H1 (cell line): ENCODE measurements around the gene PMS1. TPM values are rescaled to one million over a fixed set of nuclear protein-coding genes. Genes with fewer than 3 reads are reported as not detected.

Experiments
- ASH2L ChIP-seq: fragments of 200-600, 300-600 bp; sonication (generic); IDR thresholded peaks from one replicate; pipeline ENCODE4 v1.7.1; 2017; ENCODE audit warnings: low read length
- CEBPB ChIP-seq: IDR thresholded peaks from 2 replicates; pipeline ENCODE4 v1.6.1; 2012; ENCODE audit warnings: low read depth, low read length
- CHD1 ChIP-seq: IDR thresholded peaks from 2 replicates; pipeline ENCODE4 v1.6.1; 2012; ENCODE audit warnings: low read depth, low read length, improper control_type of control experiment
- CHD2 ChIP-seq: IDR thresholded peaks from 2 replicates; pipeline ENCODE4 v1.6.1; 2012; ENCODE audit warnings: low read length, improper control_type of control experiment
- CREB1 ChIP-seq: IDR thresholded peaks from 2 replicates; pipeline ENCODE4 v1.6.1; 2012; ENCODE audit warnings: inconsistent platforms
- CTBP2 ChIP-seq: IDR thresholded peaks from 2 replicates; pipeline ENCODE4 v1.7.0; 2011; ENCODE audit warnings: borderline replicate concordance, mild to moderate bottlenecking, moderate library complexity, mixed read lengths, low read length; ENCODE audit not compliant: insufficient read depth, insufficient read length
- CTCF ChIP-seq, 3 experiments: IDR thresholded peaks; 1 replicate in 2 of 3; 2 replicates in 1 of 3; pipeline versions ENCODE4 v1.5.1 to v1.6.1; 2011; ENCODE audit warnings: low read length in 3 of 3, mild to moderate bottlenecking in 3 of 3, inconsistent platforms in 2 of 3, low read depth in 1 of 3, moderate library complexity in 1 of 3; ENCODE audit not compliant: insufficient read depth in 1 of 3; ENCODE audit errors: control extremely low read depth in 1 of 3
- GTF2F1 ChIP-seq: IDR thresholded peaks from 2 replicates; pipeline ENCODE4 v1.6.1; 2012; ENCODE audit warnings: low read depth, low read length, improper control_type of control experiment, borderline replicate concordance
- KDM1A ChIP-seq: fragments of 200-600, 300-600 bp; sonication (generic); IDR thresholded peaks from 2 replicates; pipeline ENCODE4 v1.7.1; 2016; ENCODE audit warnings: mild to moderate bottlenecking, low read length, borderline replicate concordance
- KDM4A ChIP-seq: IDR thresholded peaks from one replicate; pipeline ENCODE4 v1.7.1; 2012; ENCODE audit warnings: low read depth, mild to moderate bottlenecking, moderate library complexity, low read length, inconsistent platforms; ENCODE audit not compliant: severe bottlenecking
- MAFK ChIP-seq: IDR thresholded peaks from 2 replicates; pipeline ENCODE4 v1.6.1; 2012; ENCODE audit warnings: low read depth, mild to moderate bottlenecking, improper control_type of control experiment, low read length
- NRF1 ChIP-seq: IDR thresholded peaks from 2 replicates; pipeline ENCODE4 v1.6.1; 2011; ENCODE audit warnings: mild to moderate bottlenecking, low read depth, low read length, improper control_type of control experiment
- POLR2AphosphoS5 ChIP-seq: IDR thresholded peaks from 2 replicates; pipeline ENCODE4 v1.6.1; 2011; ENCODE audit warnings: low read depth, low read length
- RAD21 ChIP-seq, 2 experiments: IDR thresholded peaks in 1 of 2; conservative IDR thresholded peaks in 1 of 2; 2 replicates each; pipeline ENCODE4 v1.6.1; 2011; ENCODE audit warnings: low read depth in 2 of 2, low read length in 2 of 2, improper control_type of control experiment in 1 of 2, inconsistent platforms in 1 of 2, mild to moderate bottlenecking in 1 of 2, moderate library complexity in 1 of 2
- RBBP5 ChIP-seq: IDR thresholded peaks from 2 replicates; pipeline ENCODE4 v1.7.1; 2012; ENCODE audit warnings: low read depth, mild to moderate bottlenecking, inconsistent platforms, low read length, moderate library complexity, borderline replicate concordance
- SP1 ChIP-seq: IDR thresholded peaks from 2 replicates; pipeline ENCODE4 v1.6.1; 2011; ENCODE audit warnings: low read depth, low read length
- TCF12 ChIP-seq: IDR thresholded peaks from 2 replicates; pipeline ENCODE4 v1.6.1; 2011; ENCODE audit warnings: low read depth, mild to moderate bottlenecking, low read length
- TEAD4 ChIP-seq: IDR thresholded peaks from 2 replicates; pipeline ENCODE4 v1.6.1; 2012; ENCODE audit warnings: low read depth, low read length, inconsistent platforms, mixed read lengths
- USF2 ChIP-seq: IDR thresholded peaks from 2 replicates; pipeline ENCODE4 v1.6.1; 2011; ENCODE audit warnings: low read length, improper control_type of control experiment
- YY1 ChIP-seq: IDR thresholded peaks from 2 replicates; pipeline ENCODE4 v1.6.1; 2011; ENCODE audit warnings: low read depth, mild to moderate bottlenecking, low read length
- polyA plus RNA-seq, 7 experiments: library from polyadenylated mRNA; depleted of rRNA in 3 of 7; stranded (reverse) in 5 of 7; unstranded in 2 of 7; fragments of >200 nt in 5 of 7; fragments of 200-250 nt in 2 of 7; gene quantifications; 1 replicate in 5 of 7; 2 replicates in 1 of 7; 4 replicates in 1 of 7; pipeline versions ENCODE4 v1.2.1 to v1.2.3, GENCODE V29; 2011 to 2013; ENCODE audit warnings: missing spikeins in 2 of 7, mixed read lengths in 2 of 7
- total RNA-seq: library from RNA; stranded (reverse); fragmentation: NEBNext Ultra II Directional; extraction: Animal tissue kit (Norgen Biotek cat#: 25700); gene quantifications from 2 replicates; pipeline ENCODE4 v1.2.1, GENCODE V29; 2021

PMS1 gene
- total and polyA plus RNA-seq, 2 of the 8 experiments (the other 6 are each of a cell fraction or from before 2014, with no cell fraction given), result 13.1 to 59.7 TPM

DNA sequence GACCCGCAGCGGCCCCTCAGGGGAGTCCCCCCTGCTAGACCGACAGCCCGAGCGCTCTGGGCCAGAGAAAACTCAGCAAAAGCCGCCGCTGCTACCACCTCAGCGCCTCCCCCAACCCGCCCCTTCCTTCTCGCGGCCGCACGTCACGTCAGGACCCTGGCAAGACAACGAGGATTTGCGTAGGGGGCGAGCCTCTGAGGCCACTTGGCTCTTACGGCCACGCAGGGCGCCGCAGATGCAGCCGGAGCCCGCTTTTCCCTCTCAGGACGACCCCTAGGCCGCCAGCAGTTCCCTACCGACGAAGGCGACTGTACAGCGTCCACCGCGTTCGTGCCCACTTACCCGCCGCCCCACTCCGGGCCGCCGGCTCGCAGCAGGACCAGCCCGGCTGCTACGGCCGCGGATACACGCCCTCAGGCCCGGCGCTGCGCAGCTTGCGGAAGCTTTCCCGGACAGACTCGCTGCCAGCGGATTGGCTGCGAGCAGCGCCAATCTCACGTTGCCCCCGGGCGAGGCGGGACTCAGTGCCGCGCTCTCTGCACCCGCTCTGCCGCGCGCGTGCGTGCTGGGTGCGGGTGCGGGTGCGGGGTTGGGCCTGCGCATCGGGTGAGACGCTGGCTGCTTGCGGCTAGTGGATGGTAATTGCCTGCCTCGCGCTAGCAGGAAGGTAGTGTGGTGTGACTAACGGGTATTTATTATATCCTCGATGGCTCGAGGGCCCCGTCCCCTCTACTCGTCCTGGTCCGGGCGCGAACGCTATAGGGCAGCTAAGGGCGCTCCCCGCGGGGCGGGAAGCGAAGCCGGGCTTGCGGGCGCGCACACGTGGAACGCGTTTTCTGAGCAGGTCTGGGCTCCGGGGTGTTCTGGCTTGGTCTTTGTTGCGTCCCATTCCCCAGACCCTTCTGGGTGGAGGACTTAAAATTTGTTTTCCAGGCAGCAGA, at the start of gene PMS1, which contains the start of gene ORMDL1 (continued):
- peak; percentile 49 for TF ChIP-seq NRF1
- TF ChIP-seq MAFK, result no peak
- TF ChIP-seq CEBPB, result no peak
- TF ChIP-seq GTF2F1, result 0 out of 2 replicates have a peak, but pooled peaks have one; percentile 46
- TF ChIP-seq CTBP2, result no peak
- peak; percentile 73 for TF ChIP-seq CREB1
- peak; percentile 97 for TF ChIP-seq ASH2L
- TF ChIP-seq POLR2AphosphoS5, result peak; percentile 98
- TF ChIP-seq CHD1, result no peak
- no peak; the same call in 1 of the 2 replicates for TF ChIP-seq RBBP5
- TF ChIP-seq YY1, result 0 out of 2 replicates have a peak, but pooled peaks have one; percentile 30
- TF ChIP-seq KDM1A, result peak; percentile 94; the same call in 1 of the 2 replicates
- no peak; the same call in 1 of the 2 replicates for TF ChIP-seq SP1
- no peak for TF ChIP-seq RAD21 (IDR thresholded peaks at IDR 0.05 in 1 of 2, conservative IDR thresholded peaks at IDR 0.05 in 1 of 2; ENCODE audit: low read depth in 2 of 2, low read length in 2 of 2)
- no peak for TF ChIP-seq TCF12
- peak; percentile 76 for TF ChIP-seq CHD2
- no peak for TF ChIP-seq TEAD4
- TF ChIP-seq USF2, result no peak
- TF ChIP-seq CTCF (IDR thresholded peaks at IDR 0.05; ENCODE audit: control extremely low read depth in 1 of 3, insufficient read depth in 1 of 3, low read depth in 1 of 3, low read length in 3 of 3), result no peak
- peak; percentile 94 for TF ChIP-seq KDM4A
